ENCODE data around the gene ATP1A1.

The ATP1A1 gene

DNA sequence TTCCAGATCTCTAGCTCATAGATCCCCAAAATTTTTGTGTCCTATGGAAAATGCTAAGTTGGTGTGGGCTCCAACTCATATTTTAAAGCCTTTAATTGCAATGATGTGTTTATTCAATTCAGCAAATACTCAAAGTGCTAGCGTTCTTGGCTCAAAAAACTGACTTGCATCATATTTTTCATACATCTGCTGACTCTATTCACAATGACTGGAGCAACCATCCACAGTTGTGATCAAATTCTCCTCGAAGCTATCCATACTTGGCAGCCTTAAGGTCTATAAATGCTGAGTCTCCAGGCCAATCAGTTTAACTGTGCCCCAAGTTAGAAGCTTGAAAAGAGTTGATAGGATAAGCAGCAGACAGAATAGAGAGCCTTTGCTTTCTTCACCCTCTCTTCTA lies 2.9 kb upstream of the ATP1A1 start:
- ChIA-PET CTCF (interaction anchor here (0.7 kb wide), 1 partner anchor 32 kb away, joined by 3 read pairs; no protein-coding TSS in a partner anchor), POLR2A (interaction anchor here (1.1 kb wide), 1 partner anchor 48 kb away, joined by 3 read pairs; no protein-coding TSS in a partner anchor)
- no peak for DNase-seq (ENCODE audit: extremely low spot score)
- TF ChIP-seq BHLHE40 (IDR thresholded peaks at IDR 0.05; ENCODE audit: borderline replicate concordance) (no peak), ELF4 (IDR thresholded peaks at IDR 0.05) (no peak), FOXA1 (IDR thresholded peaks at IDR 0.05) (no peak), FOXK2 (IDR thresholded peaks at IDR 0.05) (no peak), L3MBTL2 (conservative IDR thresholded peaks at IDR 0.05) (no peak), SUZ12 (IDR thresholded peaks at IDR 0.05) (no peak), ARNT (IDR thresholded peaks at IDR 0.05) (no peak), FOXM1 (IDR thresholded peaks at IDR 0.05; ENCODE audit: borderline replicate concordance) (no peak), CTBP1 (IDR thresholded peaks at IDR 0.05; ENCODE audit: borderline replicate concordance) (no peak), SP1 (IDR thresholded peaks at IDR 0.05) (no peak), LEF1 (IDR thresholded peaks at IDR 0.05; ENCODE audit: borderline replicate concordance) (no peak), HDGF (IDR thresholded peaks at IDR 0.05; ENCODE audit: borderline replicate concordance) (no peak), NFRKB (IDR thresholded peaks at IDR 0.05) (no peak), ZNF384 (IDR thresholded peaks at IDR 0.05) (no peak), TARDBP (IDR thresholded peaks at IDR 0.05) (no peak)
- TF ChIP-seq, protein P1, sequence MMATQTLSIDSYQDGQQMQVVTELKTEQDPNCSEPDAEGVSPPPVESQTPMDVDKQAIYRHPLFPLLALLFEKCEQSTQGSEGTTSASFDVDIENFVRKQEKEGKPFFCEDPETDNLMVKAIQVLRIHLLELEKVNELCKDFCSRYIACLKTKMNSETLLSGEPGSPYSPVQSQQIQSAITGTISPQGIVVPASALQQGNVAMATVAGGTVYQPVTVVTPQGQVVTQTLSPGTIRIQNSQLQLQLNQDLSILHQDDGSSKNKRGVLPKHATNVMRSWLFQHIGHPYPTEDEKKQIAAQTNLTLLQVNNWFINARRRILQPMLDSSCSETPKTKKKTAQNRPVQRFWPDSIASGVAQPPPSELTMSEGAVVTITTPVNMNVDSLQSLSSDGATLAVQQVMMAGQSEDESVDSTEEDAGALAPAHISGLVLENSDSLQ (IDR thresholded peaks at IDR 0.05), result no peak

DNA sequence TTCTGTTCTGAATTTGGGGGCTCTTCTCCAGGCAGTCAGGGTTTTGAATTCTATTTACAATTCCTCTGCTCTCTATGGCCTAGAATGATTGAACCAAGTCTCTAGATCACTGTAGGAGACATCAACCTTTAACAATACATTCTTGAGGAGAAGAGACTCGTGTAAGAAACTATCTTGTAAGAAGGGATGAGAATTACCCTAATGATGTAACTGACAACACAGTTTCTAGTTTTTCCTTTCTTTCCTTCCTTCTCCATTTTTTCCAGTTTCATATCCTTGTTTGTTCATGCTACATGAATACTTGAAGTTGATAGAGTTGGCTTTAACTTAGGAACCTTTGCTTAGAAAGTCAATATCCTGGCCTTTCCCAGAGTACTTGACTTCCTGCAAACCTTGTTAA lies 1.3 kb upstream of the ATP1A1 start:
- CTCF ChIA-PET, result no interaction called here
- no peak for DNase-seq (ENCODE audit: extremely low spot score)
- no peak for TF ChIP-seq ELF4 (IDR thresholded peaks at IDR 0.05)
- TF ChIP-seq FOXK2 (IDR thresholded peaks at IDR 0.05), result no peak
- TF ChIP-seq BHLHE40 (IDR thresholded peaks at IDR 0.05; ENCODE audit: borderline replicate concordance), result no peak
- TF ChIP-seq TARDBP (IDR thresholded peaks at IDR 0.05), result no peak
- TF ChIP-seq HDGF (IDR thresholded peaks at IDR 0.05; ENCODE audit: borderline replicate concordance), result no peak
- TF ChIP-seq L3MBTL2 (conservative IDR thresholded peaks at IDR 0.05), result no peak
- no peak for TF ChIP-seq CTBP1 (IDR thresholded peaks at IDR 0.05; ENCODE audit: borderline replicate concordance)
- TF ChIP-seq FOXM1 (IDR thresholded peaks at IDR 0.05; ENCODE audit: borderline replicate concordance), result no peak
- TF ChIP-seq LEF1 (IDR thresholded peaks at IDR 0.05; ENCODE audit: borderline replicate concordance), result no peak
- TF ChIP-seq FOXA1 (IDR thresholded peaks at IDR 0.05), result no peak
- TF ChIP-seq, protein P1 (IDR thresholded peaks at IDR 0.05), result no peak
- POLR2A ChIA-PET, result interaction anchor here (1.8 kb wide), 1 partner anchor 11 kb away, joined by 5 read pairs; no protein-coding TSS in a partner anchor

DNA sequence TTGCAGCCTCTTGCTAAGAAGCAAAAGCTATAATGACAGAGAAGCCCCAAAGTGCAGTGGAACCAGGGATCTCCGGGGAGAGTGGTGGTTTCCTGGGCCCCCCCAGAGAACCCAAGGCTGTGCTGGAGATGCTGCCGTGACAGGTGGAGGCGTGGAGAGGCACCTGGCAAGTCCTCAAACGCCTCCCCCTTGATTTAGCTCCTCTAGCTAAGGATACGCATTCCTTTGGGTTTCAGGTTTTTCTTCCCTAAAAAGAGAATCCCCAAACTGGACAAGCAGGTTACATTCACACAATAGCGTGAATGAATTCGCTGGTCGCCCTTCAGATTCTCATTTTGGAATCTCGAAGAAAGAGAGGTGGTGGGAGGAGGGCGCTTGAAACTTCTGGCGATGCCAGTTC lies 853 bp upstream of the ATP1A1 start:
- ChIA-PET POLR2A (interaction anchor here (1.4 to 1.8 kb wide), 2 partner anchors 11 to 100 kb away, joined by 3 to 5 read pairs; no protein-coding TSS in a partner anchor), CTCF (no interaction called here)
- no peak for TF ChIP-seq ARNT (IDR thresholded peaks at IDR 0.05)
- TF ChIP-seq ZNF384 (IDR thresholded peaks at IDR 0.05), result no peak
- TF ChIP-seq SP1 (IDR thresholded peaks at IDR 0.05), result no peak
- TF ChIP-seq FOXA1 (IDR thresholded peaks at IDR 0.05), result no peak
- TF ChIP-seq NFRKB (IDR thresholded peaks at IDR 0.05), result no peak
- TF ChIP-seq L3MBTL2 (conservative IDR thresholded peaks at IDR 0.05), result no peak
- TF ChIP-seq HDGF (IDR thresholded peaks at IDR 0.05; ENCODE audit: borderline replicate concordance), result no peak
- no peak for TF ChIP-seq TARDBP (IDR thresholded peaks at IDR 0.05)
- TF ChIP-seq LEF1 (IDR thresholded peaks at IDR 0.05; ENCODE audit: borderline replicate concordance), result no peak
- TF ChIP-seq FOXM1 (IDR thresholded peaks at IDR 0.05; ENCODE audit: borderline replicate concordance), result no peak
- TF ChIP-seq FOXK2 (IDR thresholded peaks at IDR 0.05), result no peak
- no peak for TF ChIP-seq SUZ12 (IDR thresholded peaks at IDR 0.05)
- TF ChIP-seq BHLHE40 (IDR thresholded peaks at IDR 0.05; ENCODE audit: borderline replicate concordance), result no peak
- DNase-seq (ENCODE audit: extremely low spot score), result no peak

DNA sequence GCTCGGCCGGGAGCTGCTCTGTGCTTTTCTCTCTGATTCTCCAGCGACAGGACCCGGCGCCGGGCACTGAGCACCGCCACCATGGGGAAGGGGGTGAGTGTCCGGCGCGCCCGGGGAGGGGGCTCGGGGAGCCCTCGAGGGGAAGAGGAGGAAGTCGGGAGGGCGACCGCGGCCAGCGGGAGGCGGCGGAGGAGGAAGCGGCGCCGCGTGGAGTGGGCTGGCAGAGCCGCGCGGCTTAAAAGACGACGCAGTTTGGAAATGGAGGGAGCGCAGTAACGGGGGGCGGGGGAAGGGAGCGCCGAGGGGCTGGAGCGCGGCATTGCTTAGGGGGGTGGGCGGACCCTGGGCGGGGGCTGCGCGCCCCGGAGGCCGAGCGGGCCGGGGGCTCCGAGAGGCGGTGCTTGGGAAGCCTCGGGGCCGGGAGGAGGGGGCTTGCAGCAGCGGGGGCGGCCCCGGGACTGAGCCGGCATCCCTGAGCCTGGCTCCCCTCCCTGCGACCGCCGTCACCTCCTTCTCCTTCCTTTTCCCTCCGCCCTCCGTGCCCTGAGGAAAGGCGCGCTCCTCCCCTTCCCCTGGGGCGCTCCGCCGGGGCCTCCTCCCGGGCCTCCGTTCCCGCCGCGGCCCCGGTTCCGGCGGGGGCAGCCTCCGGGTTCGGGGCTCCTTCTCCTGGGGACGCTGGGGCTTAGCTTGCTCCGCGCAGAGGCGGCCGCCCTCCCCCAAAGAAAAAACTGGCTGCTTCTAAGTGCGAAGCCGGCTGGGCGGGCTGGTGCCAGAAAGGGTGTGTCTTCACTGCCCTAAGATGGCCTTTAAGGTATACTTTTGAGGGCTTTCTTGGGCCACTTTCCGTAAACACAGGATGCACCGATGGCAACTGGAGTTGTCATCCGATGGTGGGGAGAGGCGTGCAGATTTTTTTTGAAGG lies 648 bp downstream of the ATP1A1 start:
- TF ChIP-seq ELF4 (IDR thresholded peaks at IDR 0.05) (no peak), BHLHE40 (IDR thresholded peaks at IDR 0.05; ENCODE audit: borderline replicate concordance) (no peak), FOXM1 (IDR thresholded peaks at IDR 0.05; ENCODE audit: borderline replicate concordance) (no peak), L3MBTL2 (conservative IDR thresholded peaks at IDR 0.05) (peak; percentile 47)
- ChIA-PET CTCF (interaction anchor here (0.6 to 0.7 kb wide), 2 partner anchors 11 to 112 kb away, joined by 3 read pairs; no protein-coding TSS in a partner anchor), POLR2A (interaction anchor here (0.8 to 1.8 kb wide), 5 partner anchors 9 to 234 kb away, joined by 3 to 5 read pairs (median 3); no protein-coding TSS in a partner anchor)
- peak; percentile 48 for DNase-seq (ENCODE audit: extremely low spot score)

DNA sequence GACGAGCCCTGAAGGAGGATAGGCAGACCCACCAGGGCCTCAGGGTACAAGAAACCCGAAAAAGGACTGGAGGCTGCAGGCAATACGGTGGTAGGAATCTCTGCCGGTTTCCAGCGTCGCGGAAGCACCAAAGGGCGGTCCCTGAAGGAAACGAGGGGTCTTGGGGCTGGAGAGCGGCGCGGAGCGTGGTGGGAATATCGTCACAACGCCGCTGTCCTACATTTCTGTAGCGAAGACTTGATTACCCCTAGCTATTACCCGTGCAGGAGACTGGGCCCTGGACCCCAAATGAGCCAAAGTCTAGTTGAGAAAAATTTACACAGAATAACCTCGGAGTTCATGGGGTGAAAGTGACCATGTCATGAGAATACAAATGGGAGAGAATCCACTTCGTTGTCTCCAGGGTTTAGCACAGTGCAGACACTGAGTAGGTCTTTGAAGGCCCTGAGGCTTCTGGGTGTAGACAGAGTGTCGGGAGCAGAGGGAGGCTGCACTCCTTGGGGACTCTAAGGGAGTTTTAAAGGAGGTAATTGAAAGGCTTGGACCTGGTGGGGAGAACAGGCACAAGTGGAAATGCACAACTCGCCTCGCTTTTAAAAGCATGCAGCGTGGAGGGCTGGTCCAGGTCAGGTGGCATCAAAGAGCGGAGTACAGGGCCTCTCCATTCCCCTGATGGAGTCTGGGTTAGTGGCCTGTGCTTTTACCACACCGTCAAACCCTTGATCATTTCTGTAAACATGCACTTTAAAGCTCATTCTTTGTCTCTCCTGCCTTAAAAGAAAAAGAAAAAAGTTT lies 1.5 kb downstream of the ATP1A1 start:
- TF ChIP-seq SP1 (IDR thresholded peaks at IDR 0.05), result no peak
- no peak for TF ChIP-seq FOXK2 (IDR thresholded peaks at IDR 0.05)
- TF ChIP-seq LEF1 (IDR thresholded peaks at IDR 0.05; ENCODE audit: borderline replicate concordance), result no peak
- no peak for TF ChIP-seq ZNF384 (IDR thresholded peaks at IDR 0.05)
- TF ChIP-seq, protein P1 (IDR thresholded peaks at IDR 0.05), result no peak
- TF ChIP-seq L3MBTL2 (conservative IDR thresholded peaks at IDR 0.05), result no peak
- no peak for TF ChIP-seq ARNT (IDR thresholded peaks at IDR 0.05)
- TF ChIP-seq FOXM1 (IDR thresholded peaks at IDR 0.05; ENCODE audit: borderline replicate concordance), result no peak
- TF ChIP-seq ELF4 (IDR thresholded peaks at IDR 0.05), result no peak
- no peak for TF ChIP-seq BHLHE40 (IDR thresholded peaks at IDR 0.05; ENCODE audit: borderline replicate concordance)
- TF ChIP-seq TARDBP (IDR thresholded peaks at IDR 0.05), result no peak
- no peak for TF ChIP-seq CTBP1 (IDR thresholded peaks at IDR 0.05; ENCODE audit: borderline replicate concordance)
- no peak for TF ChIP-seq NFRKB (IDR thresholded peaks at IDR 0.05)
- no peak for DNase-seq (ENCODE audit: extremely low spot score)
- POLR2A ChIA-PET, result interaction anchor here (1.0 to 2.0 kb wide), 3 partner anchors 22 to 107 kb away, joined by 3 to 7 read pairs (median 3); no protein-coding TSS in a partner anchor
- CTCF ChIA-PET, result interaction anchor here (0.7 to 1.7 kb wide), 3 partner anchors 10 to 124 kb away, joined by 3 to 5 read pairs (median 5); no protein-coding TSS in a partner anchor
